ENCODE results near the gene CYP27A1. TPM values are rescaled to one million over a fixed set of nuclear protein-coding genes. Genes with fewer than 3 reads are reported as not detected.

Gene CYP27A1
- total and polyA plus RNA-seq, 2 donors from 2014 or later = 18.5 to 43.3 TPM

- no peak overlapping the region for H3K27ac ChIP-seq (ENCODE audit: low read depth in 2 of 2, low read length in 2 of 2)
- H3K4me1 ChIP-seq (ENCODE audit: control insufficient read depth in 2 of 3, insufficient read depth in 2 of 3, low read depth in 1 of 3, low read length in 3 of 3) = peaks cover 0 to 2% (median 0%) of the 10 kb centered on the region in 3 donors
- no peaks in the 10 kb centered on the region for H3K36me3 ChIP-seq (ENCODE audit: control insufficient read depth in 2 of 3, insufficient read depth in 3 of 3, low read length in 3 of 3)
- DNase-seq (no peak), FAIRE-seq (no peak)
- no peak for TF ChIP-seq CTCF (IDR thresholded peaks at IDR 0.05; ENCODE audit: borderline replicate concordance, extremely low read depth, insufficient read depth)
- no peak overlapping the region for H3K4me3 ChIP-seq (ENCODE audit: low read length in 3 of 3)
- no peaks in the 10 kb centered on the region for H3K27me3 ChIP-seq (ENCODE audit: control insufficient read depth, insufficient read depth, low read length)
- H3K9ac ChIP-seq (ENCODE audit: low read length in 3 of 3) = no peak overlapping the region
- intact Hi-C loops (cut with DNase I) = no loop called here
- no peaks in the 10 kb centered on the region for H3K9me3 ChIP-seq (ENCODE audit: control insufficient read depth in 2 of 3, insufficient read depth in 1 of 3, low read length in 3 of 3)
Measured at GRCh38 chr2:218829868-218830451, 48.0 kb downstream of the CYP27A1 start.

GRCh38 chr2:218830526-218831306, 48.8 kb downstream of the CYP27A1 start:
- Histone ChIP-seq H3K9ac (ENCODE audit: low read length in 3 of 3) (no peak overlapping the region), H3K27ac (ENCODE audit: low read depth in 2 of 2, low read length in 2 of 2) (no peak overlapping the region), H3K9me3 (ENCODE audit: control insufficient read depth in 2 of 3, insufficient read depth in 1 of 3, low read length in 3 of 3) (no peaks in the 10 kb centered on the region), H3K4me3 (ENCODE audit: low read length in 3 of 3) (no peak overlapping the region), H3K4me1 (ENCODE audit: control insufficient read depth in 2 of 3, insufficient read depth in 2 of 3, low read depth in 1 of 3, low read length in 3 of 3) (peaks cover 0 to 2% (median 0%) of the 10 kb centered on the region in 3 donors), H3K36me3 (ENCODE audit: control insufficient read depth in 2 of 3, insufficient read depth in 3 of 3, low read length in 3 of 3) (no peaks in the 10 kb centered on the region), H3K27me3 (ENCODE audit: control insufficient read depth, insufficient read depth, low read length) (no peaks in the 10 kb centered on the region)
- DNase-seq (no peak), FAIRE-seq (no peak)
- no peak for TF ChIP-seq CTCF (IDR thresholded peaks at IDR 0.05; ENCODE audit: borderline replicate concordance, extremely low read depth, insufficient read depth)
- intact Hi-C loops (cut with DNase I) = no loop called here

- Histone ChIP-seq H3K4me1 (ENCODE audit: control insufficient read depth in 2 of 3, insufficient read depth in 2 of 3, low read depth in 1 of 3, low read length in 3 of 3) (peaks cover 0 to 2% (median 0%) of the 10 kb centered on the region in 3 donors), H3K27ac (ENCODE audit: low read depth in 2 of 2, low read length in 2 of 2) (no peak within 1 kb of the TSS), H3K27me3 (ENCODE audit: control insufficient read depth, insufficient read depth, low read length) (no peaks in the 10 kb centered on the region), H3K4me3 (ENCODE audit: low read length in 3 of 3) (no peak within 1 kb of the TSS), H3K9ac (ENCODE audit: low read length in 3 of 3) (no peak within 1 kb of the TSS), H3K9me3 (ENCODE audit: control insufficient read depth in 2 of 3, insufficient read depth in 1 of 3, low read length in 3 of 3) (no peaks in the 10 kb centered on the region), H3K36me3 (ENCODE audit: control insufficient read depth in 2 of 3, insufficient read depth in 3 of 3, low read length in 3 of 3) (no peaks in the 10 kb centered on the region)
- DNase-seq (no peak), FAIRE-seq (no peak)
- no peak for TF ChIP-seq CTCF (IDR thresholded peaks at IDR 0.05; ENCODE audit: borderline replicate concordance, extremely low read depth, insufficient read depth)
- intact Hi-C loops (cut with DNase I) = no loop called here
Measured at GRCh38 chr2:218831378-218831990, 49.5 kb downstream of the CYP27A1 start, which contains the start of gene PRKAG3. PRKAG3 (minus strand) TSS chr2:218831803.
